Dermis microvascular lymphatic vessel endothelial cell (primary cell): Measurements from ENCODE around the gene FARS2. TPM values are rescaled to one million over a fixed set of nuclear protein-coding genes. Genes with fewer than 3 reads are reported as not detected.

Experiments used
- DNase-seq, 2 donors: peaks; one replicate each; pipeline versions ENCODE4 v3.0.0 to v3.0.0-alpha.2; 2010; ENCODE audit warnings: low read depth in 2 of 2
- total RNA-seq: library from RNA; depleted of rRNA; stranded (reverse); fragments of >200 nt; gene quantifications from 2 replicates; pipeline ENCODE4 v1.2.1, GENCODE V29; 2014

FARS2 gene
- total RNA-seq, 1 donor from 2014 or later: 26.8 TPM

GRCh38 chr6:5752391-5752680 lies 491.0 kb downstream of the FARS2 start:
- DNase-seq: peak in 1 of 2 donors; percentile 70

- DNase-seq: no peak
Measured at GRCh38 chr6:5753209-5753608, 491.9 kb downstream of the FARS2 start.

- no peak for DNase-seq
Measured at GRCh38 chr6:5754904-5755303, 493.6 kb downstream of the FARS2 start.

GRCh38 chr6:5759571-5759970 lies 498.3 kb downstream of the FARS2 start:
- DNase-seq: no peak

- no peak for DNase-seq
Measured at GRCh38 chr6:5761370-5761769, 500.1 kb downstream of the FARS2 start.

GRCh38 chr6:5762561-5762968 lies 501.3 kb downstream of the FARS2 start:
- DNase-seq: no peak

GRCh38 chr6:5763407-5763806 lies 502.1 kb downstream of the FARS2 start:
- DNase-seq: no peak

GRCh38 chr6:5763871-5764270 lies 502.6 kb downstream of the FARS2 start:
- no peak for DNase-seq

GRCh38 chr6:5764401-5764955 lies 503.2 kb downstream of the FARS2 start:
- DNase-seq: no peak

- DNase-seq: no peak
Measured at GRCh38 chr6:5765141-5765760, 503.9 kb downstream of the FARS2 start.

GRCh38 chr6:5766260-5766659 lies 504.9 kb downstream of the FARS2 start:
- DNase-seq: no peak

- no peak for DNase-seq
Measured at GRCh38 chr6:5767471-5767870, 506.2 kb downstream of the FARS2 start.

GRCh38 chr6:5771211-5771610 lies 509.9 kb downstream of the FARS2 start:
- DNase-seq: no peak

GRCh38 chr6:5771759-5772390 lies 510.6 kb downstream of the FARS2 start:
- DNase-seq: no peak

- DNase-seq: no peak
Measured at GRCh38 chr6:5772408-5773120, 511.3 kb downstream of the FARS2 start.

- no peak for DNase-seq
Measured at GRCh38 chr6:5776104-5776503, 514.8 kb downstream of the FARS2 start.

- DNase-seq: no peak
Measured at GRCh38 chr6:5776706-5777390, 515.5 kb downstream of the FARS2 start.

GRCh38 chr6:5778317-5778857 lies 517.1 kb downstream of the FARS2 start:
- no peak for DNase-seq

- DNase-seq: no peak
Measured at GRCh38 chr6:5778906-5779305, 517.6 kb downstream of the FARS2 start.

- DNase-seq: no peak
Measured at GRCh38 chr6:5781019-5781418, 519.7 kb downstream of the FARS2 start.

GRCh38 chr6:5781966-5782556 lies 520.7 kb downstream of the FARS2 start:
- DNase-seq: no peak
